ENCODE results near the gene HOXB5. TPM values are rescaled to one million over a fixed set of nuclear protein-coding genes. Genes with fewer than 3 reads are reported as not detected.

HOXB5 gene
- total and polyA plus RNA-seq, 10 of the 15 experiments (the other 5 are each of a cell fraction or from before 2014, with no cell fraction given) = not detected

DNA sequence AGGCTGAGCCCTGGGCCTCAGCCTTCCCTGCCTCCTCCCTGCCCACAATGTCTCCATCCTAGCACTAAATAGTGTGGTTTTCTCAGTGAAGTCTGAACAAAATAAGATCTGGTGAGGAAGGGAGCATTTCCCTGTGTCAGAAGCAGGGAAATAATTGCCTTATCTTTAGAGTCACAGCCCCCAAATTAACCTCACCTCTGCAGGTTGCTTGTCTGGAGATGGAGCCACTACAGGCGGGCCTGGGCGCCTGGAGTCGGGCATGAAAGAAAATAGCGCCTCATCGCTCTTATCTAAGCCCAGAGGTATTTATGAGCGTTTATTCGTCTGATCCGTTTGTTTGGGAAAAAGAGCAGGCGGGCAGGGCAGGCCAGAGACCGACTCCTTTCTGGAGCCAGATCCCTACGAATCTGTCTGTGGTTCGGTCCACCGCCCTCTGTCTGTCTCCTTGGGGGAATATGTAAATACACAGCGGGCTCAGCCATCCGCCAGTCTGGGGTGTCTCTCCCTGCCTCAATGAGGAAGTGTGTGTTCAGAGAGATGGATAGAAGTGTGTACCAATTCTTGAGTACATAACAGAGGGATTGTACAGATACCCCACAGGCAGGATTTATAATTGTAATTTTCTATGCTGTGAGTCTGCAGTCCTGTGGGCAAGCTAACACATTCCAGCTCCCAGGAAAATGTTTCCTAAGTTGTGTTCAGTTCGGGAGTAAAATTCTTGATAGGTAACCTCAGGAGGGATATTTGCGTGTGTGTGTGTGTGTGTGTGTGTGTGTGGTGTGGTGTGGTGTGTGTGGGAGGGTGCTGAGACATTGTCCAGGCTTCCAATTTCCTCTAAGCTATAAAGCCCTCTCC lies 6.9 kb upstream of the HOXB5 start:
- WGBS (ENCODE audit: insufficient coverage, insufficient replicate concordance, low lambda C conversion rate, missing lambda C conversion rate) = 61% methylated on average over 17 of the region's 17 CpGs
- CTCF ChIA-PET = interaction anchor here (0.6 to 1.9 kb wide), 15 partner anchors 10 to 582 kb away, joined by 3 to 7 read pairs (median 4); partner anchors contain the start of gene HOXB7
- BruUV-seq (replicated peaks) = no TSS peak
- POLR2A ChIA-PET = interaction anchor here (1.6 to 1.7 kb wide), 2 partner anchors 18 to 253 kb away, joined by 3 to 11 read pairs; no protein-coding TSS in a partner anchor
- RAD21 ChIA-PET (ENCODE audit: unreplicated experiment) = interaction anchor here (1.3 to 2.1 kb wide), 3 partner anchors 18 to 520 kb away, joined by 3 to 8 read pairs (median 3); partner anchors contain the start of gene HOXB9
- SMC1A ChIA-PET (ENCODE audit: uncharacterized antibody, unreplicated experiment) = interaction anchor here (0.9 to 2.3 kb wide), 5 partner anchors 8 to 343 kb away, joined by 3 to 8 read pairs (median 5); partner anchors contain the start of gene HOXB8
- Histone ChIP-seq H3K27me3 (replicated peaks in 1 of 2; ENCODE audit: control insufficient read depth in 2 of 2, insufficient read depth in 2 of 2, low read length in 1 of 2) (peaks cover 17 to 47% of the 10 kb centered on the region in 2 experiments), H3K9ac (ENCODE audit: control insufficient read depth, insufficient read depth, low read length) (no peak overlapping the region), H4K20me1 (ENCODE audit: control insufficient read depth, insufficient read depth) (no peaks in the 10 kb centered on the region), H3K79me2 (ENCODE audit: control insufficient read depth, insufficient read depth, low read length) (no peaks in the 10 kb centered on the region), H3K4me1 (ENCODE audit: control insufficient read depth, insufficient read depth, low read length) (peaks cover 10% of the 10 kb centered on the region), H3K9me3 (replicated peaks; ENCODE audit: control insufficient read depth, insufficient read depth, low read length) (no peaks in the 10 kb centered on the region), H3K4me2 (ENCODE audit: control insufficient read depth, insufficient read depth) (no peak overlapping the region), H3K36me3 (ENCODE audit: control insufficient read depth in 2 of 2, insufficient read depth in 2 of 2, low read length in 1 of 2) (no peaks in the 10 kb centered on the region), H3K27ac (ENCODE audit: control insufficient read depth, insufficient read depth) (no peak overlapping the region), H3K4me3 (no peak overlapping the region), H2AFZ (ENCODE audit: control insufficient read depth, low read depth, low read length) (no peak overlapping the region)
- TF ChIP-seq NR2C1 (IDR thresholded peaks at IDR 0.05) (no peak), MYC (IDR thresholded peaks at IDR 0.05; ENCODE audit: insufficient read depth, insufficient read length, insufficient replicate concordance, low read length, severe bottlenecking) (no peak), FOXK2 (IDR thresholded peaks at IDR 0.05) (no peak), WRNIP1 (IDR thresholded peaks at IDR 0.05; ENCODE audit: borderline replicate concordance, low read depth, low read length) (no peak), ZNF24 (IDR thresholded peaks at IDR 0.05) (no peak), KAT2A (conservative IDR thresholded peaks at IDR 0.05; ENCODE audit: control insufficient read depth, low read depth, low read length) (no peak), CREM (IDR thresholded peaks at IDR 0.05; ENCODE audit: low read depth) (no peak), SREBF2 (IDR thresholded peaks at IDR 0.05; ENCODE audit: low read length) (no peak), SREBF1 (IDR thresholded peaks at IDR 0.05; ENCODE audit: low read length) (no peak)
- TF ChIP-seq, protein P1, sequence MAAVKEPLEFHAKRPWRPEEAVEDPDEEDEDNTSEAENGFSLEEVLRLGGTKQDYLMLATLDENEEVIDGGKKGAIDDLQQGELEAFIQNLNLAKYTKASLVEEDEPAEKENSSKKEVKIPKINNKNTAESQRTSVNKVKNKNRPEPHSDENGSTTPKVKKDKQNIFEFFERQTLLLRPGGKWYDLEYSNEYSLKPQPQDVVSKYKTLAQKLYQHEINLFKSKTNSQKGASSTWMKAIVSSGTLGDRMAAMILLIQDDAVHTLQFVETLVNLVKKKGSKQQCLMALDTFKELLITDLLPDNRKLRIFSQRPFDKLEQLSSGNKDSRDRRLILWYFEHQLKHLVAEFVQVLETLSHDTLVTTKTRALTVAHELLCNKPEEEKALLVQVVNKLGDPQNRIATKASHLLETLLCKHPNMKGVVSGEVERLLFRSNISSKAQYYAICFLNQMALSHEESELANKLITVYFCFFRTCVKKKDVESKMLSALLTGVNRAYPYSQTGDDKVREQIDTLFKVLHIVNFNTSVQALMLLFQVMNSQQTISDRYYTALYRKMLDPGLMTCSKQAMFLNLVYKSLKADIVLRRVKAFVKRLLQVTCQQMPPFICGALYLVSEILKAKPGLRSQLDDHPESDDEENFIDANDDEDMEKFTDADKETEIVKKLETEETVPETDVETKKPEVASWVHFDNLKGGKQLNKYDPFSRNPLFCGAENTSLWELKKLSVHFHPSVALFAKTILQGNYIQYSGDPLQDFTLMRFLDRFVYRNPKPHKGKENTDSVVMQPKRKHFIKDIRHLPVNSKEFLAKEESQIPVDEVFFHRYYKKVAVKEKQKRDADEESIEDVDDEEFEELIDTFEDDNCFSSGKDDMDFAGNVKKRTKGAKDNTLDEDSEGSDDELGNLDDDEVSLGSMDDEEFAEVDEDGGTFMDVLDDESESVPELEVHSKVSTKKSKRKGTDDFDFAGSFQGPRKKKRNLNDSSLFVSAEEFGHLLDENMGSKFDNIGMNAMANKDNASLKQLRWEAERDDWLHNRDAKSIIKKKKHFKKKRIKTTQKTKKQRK (IDR thresholded peaks at IDR 0.05; ENCODE audit: low read depth, low read length) = no peak
- TF ChIP-seq, protein P2, sequence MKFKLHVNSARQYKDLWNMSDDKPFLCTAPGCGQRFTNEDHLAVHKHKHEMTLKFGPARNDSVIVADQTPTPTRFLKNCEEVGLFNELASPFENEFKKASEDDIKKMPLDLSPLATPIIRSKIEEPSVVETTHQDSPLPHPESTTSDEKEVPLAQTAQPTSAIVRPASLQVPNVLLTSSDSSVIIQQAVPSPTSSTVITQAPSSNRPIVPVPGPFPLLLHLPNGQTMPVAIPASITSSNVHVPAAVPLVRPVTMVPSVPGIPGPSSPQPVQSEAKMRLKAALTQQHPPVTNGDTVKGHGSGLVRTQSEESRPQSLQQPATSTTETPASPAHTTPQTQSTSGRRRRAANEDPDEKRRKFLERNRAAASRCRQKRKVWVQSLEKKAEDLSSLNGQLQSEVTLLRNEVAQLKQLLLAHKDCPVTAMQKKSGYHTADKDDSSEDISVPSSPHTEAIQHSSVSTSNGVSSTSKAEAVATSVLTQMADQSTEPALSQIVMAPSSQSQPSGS (IDR thresholded peaks at IDR 0.05; ENCODE audit: low read length) = no peak
- DNase-seq (ENCODE audit: low read depth, low spot score) (no peak), ATAC-seq (no peak), FAIRE-seq (no peak)
- in situ Hi-C loops (cut with MboI) (no loop called here), intact Hi-C loops (cut with micrococcal nuclease; ENCODE audit: unreplicated experiment) (no loop called here)

Measured in GM12878 (cell line).